ENCODE results near the gene CENPH. TPM values are rescaled to one million over a fixed set of nuclear protein-coding genes. Genes with fewer than 3 reads are reported as not detected.

Gene CENPH
- total and polyA plus RNA-seq, 2 of the 13 experiments (the other 11 are each of a cell fraction or from before 2014, with no cell fraction given), result 11.2 to 28.8 TPM

DNA sequence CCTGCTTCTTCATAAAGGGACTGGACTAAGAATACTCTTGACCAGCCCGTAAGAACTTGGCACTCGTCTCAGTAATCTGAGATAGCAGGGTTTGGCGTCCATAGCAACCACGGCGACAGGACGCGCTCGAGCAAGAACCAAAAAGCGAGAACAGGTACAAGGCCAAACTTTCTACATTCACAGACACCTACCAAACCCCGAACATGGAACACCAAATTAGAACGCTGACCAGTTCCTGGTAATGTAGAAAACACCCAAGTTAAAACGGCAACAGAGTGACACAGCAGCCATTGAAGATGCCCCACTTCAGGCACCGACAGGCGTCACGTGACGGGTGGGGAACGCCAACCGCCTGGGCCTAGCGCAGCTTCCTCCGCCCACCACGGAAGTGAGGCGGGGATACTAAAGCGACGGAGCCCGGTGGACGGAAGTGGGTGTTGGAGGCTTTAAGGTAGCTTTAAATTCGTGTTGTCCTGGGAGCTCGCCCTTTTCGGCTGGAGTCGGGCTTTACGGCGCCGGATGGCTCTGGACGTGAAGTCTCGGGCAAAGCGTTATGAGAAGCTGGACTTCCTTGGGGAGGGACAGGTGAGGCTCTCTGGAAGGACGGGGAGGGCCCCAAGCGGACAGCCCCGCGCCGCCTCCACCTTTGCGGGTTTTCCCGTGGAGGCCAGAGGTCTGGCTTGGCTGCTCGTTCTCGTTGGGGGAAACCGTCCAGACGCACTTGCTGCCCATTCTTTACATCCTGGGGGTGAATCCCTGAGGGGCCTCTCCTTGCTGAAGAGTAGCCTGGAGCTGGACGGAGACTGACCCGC is 45.3 kb downstream of the CENPH start, which contains the start of gene CDK7 (continued):
- TF ChIP-seq IKZF5 (CRISPR knock-in tag; IDR thresholded peaks at IDR 0.05) (peak; percentile 59), PCBP1 (IDR thresholded peaks at IDR 0.05; ENCODE audit: borderline replicate concordance, low read depth, low read length) (no peak), TRIM24 (CRISPR knock-in tag; IDR thresholded peaks at IDR 0.05) (no peak), ZNF18 (CRISPR knock-in tag; IDR thresholded peaks at IDR 0.05; ENCODE audit: insufficient replicate concordance) (peak; percentile 79), DZIP1 (CRISPR knock-in tag; IDR thresholded peaks at IDR 0.05) (0 out of 2 replicates have a peak, but pooled peaks have one; percentile 58), TERF1 (CRISPR knock-in tag; IDR thresholded peaks at IDR 0.05) (no peak), ZNF780A (CRISPR knock-in tag; IDR thresholded peaks at IDR 0.05) (no peak), YY1 (IDR thresholded peaks at IDR 0.05; ENCODE audit: insufficient read depth, insufficient replicate concordance, low read depth, low read length) (peak; percentile 91), SRF (IDR thresholded peaks at IDR 0.05; ENCODE audit: low read depth, low read length) (no peak), PATZ1 (CRISPR knock-in tag; IDR thresholded peaks at IDR 0.05) (peak; percentile 46; the same call in 1 of the 2 replicates), KLF6 (CRISPR knock-in tag; IDR thresholded peaks at IDR 0.05) (peak; percentile 76; the same call in 1 of the 2 replicates), KLF13 (CRISPR knock-in tag; IDR thresholded peaks at IDR 0.05) (no peak), ESRRA (CRISPR knock-in tag; IDR thresholded peaks at IDR 0.05; ENCODE audit: low read depth) (no peak), KDM1A (CRISPR knock-in tag; IDR thresholded peaks at IDR 0.05) (no peak), MTA1 (CRISPR knock-in tag; IDR thresholded peaks at IDR 0.05; ENCODE audit: borderline replicate concordance) (peak; percentile 42; the same call in 1 of the 2 replicates)
- TF ChIP-seq, protein P1, sequence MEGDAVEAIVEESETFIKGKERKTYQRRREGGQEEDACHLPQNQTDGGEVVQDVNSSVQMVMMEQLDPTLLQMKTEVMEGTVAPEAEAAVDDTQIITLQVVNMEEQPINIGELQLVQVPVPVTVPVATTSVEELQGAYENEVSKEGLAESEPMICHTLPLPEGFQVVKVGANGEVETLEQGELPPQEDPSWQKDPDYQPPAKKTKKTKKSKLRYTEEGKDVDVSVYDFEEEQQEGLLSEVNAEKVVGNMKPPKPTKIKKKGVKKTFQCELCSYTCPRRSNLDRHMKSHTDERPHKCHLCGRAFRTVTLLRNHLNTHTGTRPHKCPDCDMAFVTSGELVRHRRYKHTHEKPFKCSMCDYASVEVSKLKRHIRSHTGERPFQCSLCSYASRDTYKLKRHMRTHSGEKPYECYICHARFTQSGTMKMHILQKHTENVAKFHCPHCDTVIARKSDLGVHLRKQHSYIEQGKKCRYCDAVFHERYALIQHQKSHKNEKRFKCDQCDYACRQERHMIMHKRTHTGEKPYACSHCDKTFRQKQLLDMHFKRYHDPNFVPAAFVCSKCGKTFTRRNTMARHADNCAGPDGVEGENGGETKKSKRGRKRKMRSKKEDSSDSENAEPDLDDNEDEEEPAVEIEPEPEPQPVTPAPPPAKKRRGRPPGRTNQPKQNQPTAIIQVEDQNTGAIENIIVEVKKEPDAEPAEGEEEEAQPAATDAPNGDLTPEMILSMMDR (CRISPR knock-in tag; IDR thresholded peaks at IDR 0.05), result 0 out of 2 replicates have a peak, but pooled peaks have one; percentile 24

Data from HepG2 (cell line).